Activated CD8-positive, alpha-beta T cell treated with anti-CD3 and anti-CD28 coated beads for 36 hours (primary cell): Measurements from ENCODE around the gene SPATA9. TPM values are rescaled to one million over a fixed set of nuclear protein-coding genes. Genes with fewer than 3 reads are reported as not detected.

Experiments
- ATAC-seq: fragments of 200-7000 bp; cut with Tn5 transposase; one replicate; pipeline ENCODE4 v1.10.0; 2021; ENCODE audit warnings: mild to moderate bottlenecking, moderate library complexity
- CTCF ChIA-PET: fragments of 350-600 bp; sonication (Branson Sonifier 250); formaldehyde crosslinking; loops from one replicate; lab custom pipeline; 2021; ENCODE audit warnings: antibody characterized with exemption; lab: Charles Lee
- POLR2A ChIA-PET: fragments of 350-600 bp; sonication (Branson Sonifier 250); formaldehyde crosslinking; loops from one replicate; lab custom pipeline; 2021; ENCODE audit warnings: antibody characterized with exemption; lab: Charles Lee
- DNase-seq: peaks from one replicate; pipeline ENCODE4 v3.0.0-alpha.2; 2020
- H3K27ac Mint-ChIP-seq: one replicate; pipeline ENCODE4 v1.8.0; 2021; ENCODE audit warnings: mild to moderate bottlenecking, mixed read lengths
- H3K27me3 Mint-ChIP-seq: one replicate; pipeline ENCODE4 v1.8.0; 2021; ENCODE audit warnings: mixed read lengths
- H3K36me3 Mint-ChIP-seq: one replicate; pipeline ENCODE4 v1.8.0; 2021; ENCODE audit warnings: low read depth, mixed read lengths
- H3K4me1 Mint-ChIP-seq: one replicate; pipeline ENCODE4 v1.8.0; 2021; ENCODE audit warnings: low read depth, mixed read lengths
- H3K4me3 Mint-ChIP-seq: one replicate; pipeline ENCODE4 v1.8.0; 2021; ENCODE audit warnings: mild to moderate bottlenecking, moderate library complexity, mixed read lengths
- H3K9me3 Mint-ChIP-seq: one replicate; pipeline ENCODE4 v1.8.0; 2021; ENCODE audit warnings: mixed read lengths
- intact Hi-C: fragments of 100-400 bp; cut with micrococcal nuclease; formaldehyde crosslinking; loops from one replicate; pipeline ENCODE4 v1.10.0; 2022
- total RNA-seq, 2 experiments: library from RNA; stranded (reverse); gene quantifications; one replicate each; pipeline ENCODE4 v1.2.3, GENCODE V29; 2021
- TF ChIP-seq, protein P1 (sequence below): fragments of 200-600 bp; IDR thresholded peaks from one replicate; pipeline ENCODE4 v1.8.0; 2022; ENCODE audit warnings: antibody characterized with exemption, mild to moderate bottlenecking

The SPATA9 gene
- total RNA-seq, 2 experiments from 2014 or later, result not detected

- ATAC-seq, result peak; percentile 61
- POLR2A ChIA-PET, result interaction anchor here (0.6 to 0.8 kb wide), 2 partner anchors 66 to 1179 kb away, joined by 3 to 5 read pairs; partner anchors contain the start of gene RHOBTB3
These were observed 18.5 kb downstream of the SPATA9 start for GRCh38 chr5:95664204-95664786.

GRCh38 chr5:95662946-95663345 lies 19.8 kb downstream of the SPATA9 start:
- POLR2A ChIA-PET, result no interaction called here
- H3K27me3 Mint-ChIP-seq, result no peaks in the 10 kb centered on the region
- no peak overlapping the region for H3K4me3 Mint-ChIP-seq
- no peak for DNase-seq
- H3K36me3 Mint-ChIP-seq, result no peaks in the 10 kb centered on the region
- intact Hi-C loops, result loop anchor here (5.0 kb wide), 2 partner anchors 119 to 174 kb away; no protein-coding TSS in a partner anchor
- no peaks in the 10 kb centered on the region for H3K9me3 Mint-ChIP-seq
- CTCF ChIA-PET, result interaction anchor here (0.7 to 3.0 kb wide), 11 partner anchors 9 to 185 kb away, joined by 3 to 47 read pairs (median 14); partner anchors contain the start of gene RFESD
- peaks cover 3% of the 10 kb centered on the region for H3K4me1 Mint-ChIP-seq
- no peak for ATAC-seq
- TF ChIP-seq, protein P1, sequence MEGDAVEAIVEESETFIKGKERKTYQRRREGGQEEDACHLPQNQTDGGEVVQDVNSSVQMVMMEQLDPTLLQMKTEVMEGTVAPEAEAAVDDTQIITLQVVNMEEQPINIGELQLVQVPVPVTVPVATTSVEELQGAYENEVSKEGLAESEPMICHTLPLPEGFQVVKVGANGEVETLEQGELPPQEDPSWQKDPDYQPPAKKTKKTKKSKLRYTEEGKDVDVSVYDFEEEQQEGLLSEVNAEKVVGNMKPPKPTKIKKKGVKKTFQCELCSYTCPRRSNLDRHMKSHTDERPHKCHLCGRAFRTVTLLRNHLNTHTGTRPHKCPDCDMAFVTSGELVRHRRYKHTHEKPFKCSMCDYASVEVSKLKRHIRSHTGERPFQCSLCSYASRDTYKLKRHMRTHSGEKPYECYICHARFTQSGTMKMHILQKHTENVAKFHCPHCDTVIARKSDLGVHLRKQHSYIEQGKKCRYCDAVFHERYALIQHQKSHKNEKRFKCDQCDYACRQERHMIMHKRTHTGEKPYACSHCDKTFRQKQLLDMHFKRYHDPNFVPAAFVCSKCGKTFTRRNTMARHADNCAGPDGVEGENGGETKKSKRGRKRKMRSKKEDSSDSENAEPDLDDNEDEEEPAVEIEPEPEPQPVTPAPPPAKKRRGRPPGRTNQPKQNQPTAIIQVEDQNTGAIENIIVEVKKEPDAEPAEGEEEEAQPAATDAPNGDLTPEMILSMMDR, result no peak
- no peak overlapping the region for H3K27ac Mint-ChIP-seq

More at GRCh38 chr5:95664204-95664786, 18.5 kb downstream of the SPATA9 start:
- Mint-ChIP-seq H3K9me3 (no peaks in the 10 kb centered on the region), H3K36me3 (no peaks in the 10 kb centered on the region), H3K4me1 (peaks cover 3% of the 10 kb centered on the region), H3K4me3 (no peak overlapping the region), H3K27ac (no peak overlapping the region), H3K27me3 (no peaks in the 10 kb centered on the region)
- TF ChIP-seq, protein P1, result peak; percentile 92
- peak; percentile 52 for DNase-seq
- CTCF ChIA-PET, result interaction anchor here (0.6 to 3.0 kb wide), 50 partner anchors 7 to 950 kb away, joined by 3 to 47 read pairs (median 4); partner anchors contain the start of genes RFESD and RHOBTB3
- intact Hi-C loops, result loop anchor here (5.0 kb wide), 2 partner anchors 118 to 173 kb away; no protein-coding TSS in a partner anchor

- intact Hi-C loops, result loop anchor here (5.0 kb wide), 2 partner anchors 122 to 177 kb away; no protein-coding TSS in a partner anchor
- Mint-ChIP-seq H3K36me3 (no peaks in the 10 kb centered on the region), H3K4me3 (no peak overlapping the region), H3K4me1 (peaks cover 3% of the 10 kb centered on the region), H3K27ac (no peak overlapping the region), H3K27me3 (no peaks in the 10 kb centered on the region), H3K9me3 (no peaks in the 10 kb centered on the region)
- ATAC-seq (no peak), DNase-seq (no peak)
- CTCF ChIA-PET, result interaction anchor here (1.1 to 2.3 kb wide), 2 partner anchors 8 to 121 kb away, joined by 3 to 11 read pairs; no protein-coding TSS in a partner anchor
- POLR2A ChIA-PET, result no interaction called here
- TF ChIP-seq, protein P1, result no peak
These were observed 22.7 kb downstream of the SPATA9 start for GRCh38 chr5:95660060-95660459.

GRCh38 chr5:95655575-95655974 lies 27.2 kb downstream of the SPATA9 start:
- Mint-ChIP-seq H3K4me1 (no peaks in the 10 kb centered on the region), H3K27ac (no peak overlapping the region), H3K27me3 (no peaks in the 10 kb centered on the region), H3K9me3 (no peaks in the 10 kb centered on the region), H3K36me3 (no peaks in the 10 kb centered on the region), H3K4me3 (no peak overlapping the region)
- ChIA-PET POLR2A (no interaction called here), CTCF (interaction anchor here (1.1 to 6.5 kb wide), 3 partner anchors 8 to 193 kb away, joined by 3 to 47 read pairs (median 8); no protein-coding TSS in a partner anchor)
- TF ChIP-seq, protein P1, result no peak
- ATAC-seq (no peak), DNase-seq (no peak)
- intact Hi-C loops, result no loop called here

- ChIA-PET POLR2A (no interaction called here), CTCF (interaction anchor here (6.5 kb wide), 1 partner anchor 10 kb away, joined by 47 read pairs; no protein-coding TSS in a partner anchor)
- intact Hi-C loops, result no loop called here
These were observed 28.6 kb downstream of the SPATA9 start for GRCh38 chr5:95654196-95654595.

More at GRCh38 chr5:95654196-95654595, 28.6 kb downstream of the SPATA9 start:
- Mint-ChIP-seq H3K36me3 (no peaks in the 10 kb centered on the region), H3K27ac (no peak overlapping the region), H3K9me3 (no peaks in the 10 kb centered on the region), H3K4me1 (peaks cover 9% of the 10 kb centered on the region), H3K27me3 (no peaks in the 10 kb centered on the region), H3K4me3 (no peak overlapping the region)
- no peak for DNase-seq
- TF ChIP-seq, protein P1, result no peak
- no peak for ATAC-seq
